ENCODE data around the gene MPRIP. TPM values are rescaled to one million over a fixed set of nuclear protein-coding genes. Genes with fewer than 3 reads are reported as not detected.

Gene MPRIP
- total and polyA plus RNA-seq, 2 of the 13 experiments (the other 11 are each of a cell fraction or from before 2014, with no cell fraction given), result 50.2 to 52.4 TPM

DNA sequence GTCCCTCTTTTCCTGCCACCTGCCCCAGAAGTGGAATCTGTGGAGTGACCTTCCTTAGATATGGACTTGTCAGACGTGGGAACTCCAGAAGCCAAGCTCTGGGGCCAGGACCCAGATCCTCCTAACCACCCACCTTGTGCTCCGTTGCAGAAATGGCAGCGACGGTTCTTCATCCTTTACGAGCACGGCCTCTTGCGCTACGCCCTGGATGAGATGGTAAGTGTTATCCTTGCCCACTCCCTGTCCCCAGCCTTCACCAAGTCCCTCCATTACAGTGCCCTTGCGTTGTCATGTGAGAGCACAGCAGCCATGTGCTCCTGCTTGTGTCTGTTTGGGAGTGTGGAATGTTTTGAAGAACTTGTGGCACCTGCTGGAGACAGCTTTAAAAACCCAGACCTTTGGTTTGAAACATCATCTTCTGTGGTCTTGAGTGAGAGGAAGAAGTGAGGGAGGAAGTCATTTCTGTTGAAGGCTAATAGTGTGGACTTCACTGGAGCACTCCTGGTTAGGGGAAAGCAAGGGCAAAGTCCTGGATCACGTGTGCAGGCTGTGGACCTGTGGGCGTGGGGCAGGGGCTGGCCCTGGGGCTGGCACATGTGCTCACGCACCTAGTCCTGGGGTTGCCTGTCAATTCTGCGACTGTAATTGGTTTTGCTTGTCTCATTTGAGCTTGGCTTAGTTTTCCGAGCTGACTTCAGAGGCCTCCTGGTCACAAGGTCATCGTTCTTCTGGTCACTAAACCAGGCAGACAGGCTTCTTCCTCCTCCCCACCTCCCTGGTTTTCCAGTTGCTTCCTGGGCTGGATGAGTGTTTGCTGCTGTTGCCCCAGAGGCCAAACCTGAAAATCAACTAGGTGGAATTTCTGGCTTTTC, 35.8 kb downstream of the MPRIP start (continued):
- TF ChIP-seq MXI1 (IDR thresholded peaks at IDR 0.05; ENCODE audit: borderline replicate concordance, low read depth, low read length) (peak; percentile 97), SMAD9 (CRISPR knock-in tag; IDR thresholded peaks at IDR 0.05) (no peak), ELF3 (CRISPR knock-in tag; IDR thresholded peaks at IDR 0.05) (peak; percentile 44; the same call in 1 of the 2 replicates), PITX1 (CRISPR knock-in tag; IDR thresholded peaks at IDR 0.05) (peak; percentile 88), NR2F6 (IDR thresholded peaks at IDR 0.05) (peak; percentile 56), NR2F6 (CRISPR knock-in tag; IDR thresholded peaks at IDR 0.05) (peak; percentile 37; the same call in 1 of the 2 replicates), MAX (IDR thresholded peaks at IDR 0.05) (peak; percentile 97), ZNF788 (CRISPR knock-in tag; IDR thresholded peaks at IDR 0.05; ENCODE audit: borderline replicate concordance) (peak; percentile 61; the same call in 1 of the 2 replicates), ZNF724P (CRISPR knock-in tag; IDR thresholded peaks at IDR 0.05; ENCODE audit: borderline replicate concordance) (peak; percentile 61; the same call in 1 of the 2 replicates), RCOR2 (CRISPR knock-in tag; IDR thresholded peaks at IDR 0.05) (peak; percentile 39), CSRNP1 (CRISPR knock-in tag; IDR thresholded peaks at IDR 0.05) (peak; percentile 19; the same call in 1 of the 2 replicates), HOXA3 (CRISPR knock-in tag; IDR thresholded peaks at IDR 0.05) (peak; percentile 43; the same call in 1 of the 2 replicates), KDM3A (CRISPR knock-in tag; IDR thresholded peaks at IDR 0.05; ENCODE audit: low read depth) (0 out of 2 replicates have a peak, but pooled peaks have one; percentile 18), ZNF761 (CRISPR knock-in tag; conservative IDR thresholded peaks at IDR 0.05) (peak; percentile 84; the same call in 1 of the 2 replicates), SIX4 (CRISPR knock-in tag; IDR thresholded peaks at IDR 0.05) (0 out of 2 replicates have a peak, but pooled peaks have one; percentile 8), KDM4B (CRISPR knock-in tag; IDR thresholded peaks at IDR 0.05) (no peak; the same call in 1 of the 2 replicates), SRSF9 (IDR thresholded peaks at IDR 0.05; ENCODE audit: borderline replicate concordance, insufficient read depth, low read depth, low read length, poor library complexity, severe bottlenecking) (no peak), ZNF614 (CRISPR knock-in tag; IDR thresholded peaks at IDR 0.05; ENCODE audit: borderline replicate concordance) (peak; percentile 57; the same call in 1 of the 2 replicates), FOXP4 (CRISPR knock-in tag; IDR thresholded peaks at IDR 0.05) (peak; percentile 12; the same call in 1 of the 2 replicates), ZNF446 (CRISPR knock-in tag; IDR thresholded peaks at IDR 0.05) (no peak), SAP130 (CRISPR knock-in tag; IDR thresholded peaks at IDR 0.05; ENCODE audit: low read depth) (peak; percentile 97), ZNF644 (CRISPR knock-in tag; IDR thresholded peaks at IDR 0.05; ENCODE audit: low read depth) (peak; percentile 63), NFIC (IDR thresholded peaks at IDR 0.05; ENCODE audit: low read length) (no peak)
- TF ChIP-seq, protein P1, sequence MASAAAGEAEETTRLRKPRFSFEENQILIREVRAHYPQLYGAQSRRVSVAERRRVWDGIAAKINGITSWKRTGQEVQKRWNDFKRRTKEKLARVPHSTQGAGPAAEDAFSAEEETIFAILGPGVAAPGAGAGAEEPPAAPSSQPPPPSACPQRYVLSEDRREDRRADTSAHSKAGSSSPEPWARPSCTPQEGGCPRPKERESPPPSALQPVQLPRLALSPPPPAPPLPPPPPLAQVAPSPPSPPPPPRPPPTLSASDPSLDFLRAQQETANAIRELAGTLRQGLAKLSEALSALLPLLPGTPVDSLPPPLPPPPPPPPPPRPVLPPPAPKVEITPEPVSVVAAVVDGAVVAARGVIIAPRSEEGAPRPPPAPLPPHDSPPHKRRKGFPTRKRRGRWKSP (CRISPR knock-in tag; IDR thresholded peaks at IDR 0.05), result peak; percentile 45; the same call in 1 of the 2 replicates
- TF ChIP-seq, protein P2, sequence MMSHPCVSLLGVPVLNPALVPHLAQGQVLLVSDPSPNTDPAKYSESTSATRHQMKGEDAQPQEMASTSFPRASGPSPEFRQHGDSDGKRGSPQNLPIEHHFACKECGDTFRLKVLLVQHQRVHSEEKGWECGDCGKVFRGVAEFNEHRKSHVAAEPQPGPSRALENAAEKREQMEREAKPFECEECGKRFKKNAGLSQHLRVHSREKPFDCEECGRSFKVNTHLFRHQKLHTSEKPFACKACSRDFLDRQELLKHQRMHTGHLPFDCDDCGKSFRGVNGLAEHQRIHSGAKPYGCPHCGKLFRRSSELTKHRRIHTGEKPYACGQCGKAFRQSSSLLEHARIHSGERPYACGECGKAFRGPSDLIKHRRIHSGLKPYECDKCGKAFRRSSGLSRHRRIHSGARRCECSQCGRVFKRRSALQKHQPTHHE (CRISPR knock-in tag; IDR thresholded peaks at IDR 0.05; ENCODE audit: borderline replicate concordance), result no peak
